CD4-positive, alpha-beta T cell treated with Interleukin-1 beta for 1 hour (primary cell): ENCODE results near the gene PHTF1.
"Not testable (repeated sequence)": the region's sequence is repeated elsewhere in the genome, so short reads cannot be mapped to it uniquely, and the experiment has no call there.

Source experiments
- DNase-seq, 2 donors: peaks; one replicate each; pipeline ENCODE4 v3.0.0-alpha.2; 2020 to 2022

The PHTF1 gene

DNA sequence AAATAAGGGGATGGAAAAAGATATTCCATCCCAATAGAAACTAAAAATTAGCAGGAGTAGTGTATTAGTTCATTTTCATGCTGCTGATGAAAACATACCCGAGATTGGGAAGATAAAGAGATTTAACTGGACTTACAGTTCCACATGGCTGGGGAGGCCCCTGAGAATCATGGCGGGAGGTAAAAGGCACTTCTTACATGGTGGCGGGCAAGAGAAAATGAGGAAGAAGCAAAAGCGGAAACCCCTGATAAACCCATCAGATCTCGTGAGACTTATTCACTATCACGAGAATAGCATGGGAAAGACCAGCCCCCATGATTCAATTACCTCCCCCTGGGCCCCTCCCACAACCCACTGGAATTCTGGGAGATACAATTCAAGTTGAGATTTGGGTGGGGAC, 41.8 kb downstream of the PHTF1 start:
- DNase-seq = not testable (repeated sequence)

DNA sequence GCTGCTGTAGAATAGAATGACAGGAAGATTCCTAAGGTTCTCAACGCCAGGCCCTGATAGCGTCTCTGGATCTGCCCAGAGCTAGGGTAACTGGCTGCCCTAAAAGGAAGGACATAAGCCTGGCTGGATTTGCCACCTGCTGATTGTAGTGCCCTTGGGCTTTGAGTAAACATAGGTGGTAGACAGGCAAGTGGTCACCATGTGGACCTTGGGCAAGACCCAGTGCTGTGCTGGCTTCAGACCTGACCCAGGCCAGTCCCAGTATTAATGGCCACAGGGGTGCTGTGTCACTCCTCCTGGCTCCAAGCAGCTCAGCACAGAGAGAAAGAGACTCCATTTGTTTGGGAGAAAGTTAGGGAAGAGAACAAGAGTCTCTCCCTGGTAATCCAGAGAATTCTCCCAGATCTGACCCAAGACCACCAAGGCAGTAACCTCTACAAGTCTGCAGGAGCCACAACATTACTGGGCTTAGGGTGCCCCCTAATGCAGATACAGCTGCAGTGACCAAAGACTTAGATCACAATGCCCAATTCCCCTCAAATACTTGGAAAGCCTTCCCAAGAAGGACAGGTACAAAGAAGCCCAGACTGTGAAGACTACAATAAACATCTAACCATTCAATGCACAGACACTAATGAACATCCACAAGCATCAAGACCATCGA, 44.5 kb downstream of the PHTF1 start:
- DNase-seq = no peak

DNA sequence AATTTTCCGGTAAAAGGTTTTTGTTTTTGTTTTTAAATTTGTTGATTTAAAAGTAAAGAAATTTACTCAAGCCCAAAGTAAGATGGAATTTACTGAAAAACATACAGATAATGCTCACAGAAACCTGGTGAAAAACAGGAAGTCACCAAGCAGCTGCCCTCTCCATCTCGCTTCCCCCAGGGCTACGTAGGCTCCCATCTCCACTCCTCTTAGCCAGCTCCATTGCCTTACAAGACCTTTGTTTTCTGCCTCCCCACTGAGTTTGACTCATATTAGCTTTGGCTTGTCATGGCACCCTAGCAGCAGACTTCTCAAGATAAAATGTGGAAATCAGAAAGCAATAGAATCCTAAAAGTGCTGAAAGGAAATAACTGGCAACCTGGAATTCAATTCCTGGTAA, 57.9 kb downstream of the PHTF1 start:
- peak in 1 of 2 donors; percentile 15 for DNase-seq

DNA sequence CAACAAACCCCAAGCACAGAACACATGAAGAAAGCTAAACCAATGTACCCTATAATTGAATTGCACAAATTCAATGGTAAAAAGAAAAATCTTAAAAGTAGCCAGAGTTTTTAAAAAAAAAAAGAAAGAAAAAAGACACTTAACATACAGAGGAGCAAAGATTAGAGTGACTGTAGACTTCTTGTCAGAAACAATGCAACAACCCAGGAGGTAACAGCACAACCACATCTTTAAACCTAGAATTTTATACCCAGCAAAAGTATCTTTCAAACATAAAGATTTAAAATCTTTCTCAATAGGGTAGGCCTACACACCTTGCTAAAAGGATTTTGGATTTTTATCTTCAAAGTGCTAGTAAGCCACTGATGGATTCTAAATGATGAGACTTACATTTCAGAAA, 64.4 kb downstream of the PHTF1 start:
- no peak for DNase-seq

- no peak for DNase-seq
Measured at GRCh38 chr1:113692824-113693431, 66.4 kb downstream of the PHTF1 start.

DNA sequence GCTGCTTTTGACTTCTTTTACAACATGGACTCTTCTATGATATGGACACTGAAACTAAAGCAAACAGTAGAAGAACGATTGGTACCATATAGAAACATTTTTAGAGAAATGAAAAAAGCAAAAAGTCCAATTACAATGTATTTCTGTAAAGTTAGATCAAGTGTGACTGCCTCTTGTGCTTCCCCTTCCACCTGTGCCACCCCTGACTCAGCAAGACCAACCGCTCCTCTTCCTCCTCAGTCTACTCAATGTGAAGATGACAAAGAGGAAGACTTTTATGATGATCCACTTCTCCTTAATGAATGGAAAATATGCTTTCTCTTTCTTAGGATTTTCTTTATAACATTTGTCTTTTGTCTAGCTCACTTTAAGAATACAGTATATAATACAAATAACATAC, 66.9 kb downstream of the PHTF1 start:
- DNase-seq = peak in 1 of 2 donors; percentile 8

DNA sequence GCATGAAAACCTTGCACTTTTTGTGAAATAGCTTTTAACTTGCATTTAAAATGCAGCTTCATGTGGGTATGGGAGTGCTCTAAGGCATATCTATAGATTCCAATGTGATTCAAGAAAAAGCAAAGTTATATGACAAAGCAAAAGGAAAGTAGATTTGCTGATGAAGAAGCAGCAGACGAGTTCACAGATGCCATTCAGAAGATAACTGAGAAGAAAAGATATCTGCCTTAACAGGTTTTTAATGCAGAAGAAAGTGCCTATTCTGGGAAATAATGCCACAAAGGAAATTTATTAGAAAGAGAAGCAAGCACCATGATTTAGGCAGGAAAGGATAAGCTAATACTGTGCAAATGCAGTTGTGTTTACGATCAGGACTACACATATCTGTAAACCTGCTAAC, 68.1 kb downstream of the PHTF1 start:
- no peak for DNase-seq

DNA sequence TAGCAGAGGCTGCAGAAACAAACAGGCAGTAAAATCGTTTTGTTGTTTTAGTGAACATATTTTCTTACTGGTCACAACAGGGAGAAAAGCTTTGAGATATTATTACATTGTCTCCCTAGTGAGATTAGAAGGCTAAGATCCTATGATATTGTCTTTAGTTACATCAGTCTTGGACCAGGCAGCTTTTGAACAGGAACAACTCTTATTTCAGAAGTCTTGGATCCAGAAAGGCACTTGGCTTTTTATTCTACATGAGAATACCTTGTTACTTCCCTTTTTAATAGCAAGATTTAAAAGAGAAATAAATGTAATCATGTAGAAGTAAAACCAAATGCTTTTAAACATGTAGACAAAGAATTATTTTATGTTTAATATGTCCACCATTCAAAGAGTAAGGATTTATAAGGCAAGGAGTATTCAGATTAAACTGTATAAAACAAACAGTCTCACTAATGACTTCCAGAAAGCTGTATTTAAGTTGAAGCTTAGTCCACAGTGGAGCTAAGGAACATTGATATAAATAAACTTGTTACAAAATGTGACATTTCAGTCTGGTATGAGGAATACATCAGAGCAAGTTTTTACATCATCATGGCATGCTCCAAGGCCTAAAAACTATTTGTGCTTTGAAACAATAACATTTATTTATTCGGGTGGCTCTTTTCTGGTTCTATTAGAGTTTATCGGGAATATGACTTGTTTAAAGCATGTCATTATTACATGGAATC, 72.2 kb downstream of the PHTF1 start:
- no peak for DNase-seq

DNA sequence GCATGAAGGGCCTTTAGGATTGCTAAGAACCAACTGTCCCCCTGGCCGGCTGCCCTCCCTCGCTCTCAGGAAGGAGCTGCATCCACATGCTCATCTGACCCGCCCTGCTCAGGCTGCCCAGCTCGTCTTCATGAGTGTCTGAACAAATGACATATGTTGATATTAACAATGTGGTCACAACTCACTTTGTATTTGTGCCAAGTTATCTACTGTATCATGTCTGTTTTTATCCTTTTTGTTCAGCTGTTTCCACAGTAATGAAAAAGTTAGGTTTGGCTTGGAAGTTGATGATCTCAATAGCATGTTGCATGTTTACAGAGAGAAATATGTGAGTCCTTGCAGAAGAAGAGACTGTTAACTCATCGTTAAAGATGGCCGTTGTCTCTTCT, 75.1 kb downstream of the PHTF1 start:
- DNase-seq = no peak

DNA sequence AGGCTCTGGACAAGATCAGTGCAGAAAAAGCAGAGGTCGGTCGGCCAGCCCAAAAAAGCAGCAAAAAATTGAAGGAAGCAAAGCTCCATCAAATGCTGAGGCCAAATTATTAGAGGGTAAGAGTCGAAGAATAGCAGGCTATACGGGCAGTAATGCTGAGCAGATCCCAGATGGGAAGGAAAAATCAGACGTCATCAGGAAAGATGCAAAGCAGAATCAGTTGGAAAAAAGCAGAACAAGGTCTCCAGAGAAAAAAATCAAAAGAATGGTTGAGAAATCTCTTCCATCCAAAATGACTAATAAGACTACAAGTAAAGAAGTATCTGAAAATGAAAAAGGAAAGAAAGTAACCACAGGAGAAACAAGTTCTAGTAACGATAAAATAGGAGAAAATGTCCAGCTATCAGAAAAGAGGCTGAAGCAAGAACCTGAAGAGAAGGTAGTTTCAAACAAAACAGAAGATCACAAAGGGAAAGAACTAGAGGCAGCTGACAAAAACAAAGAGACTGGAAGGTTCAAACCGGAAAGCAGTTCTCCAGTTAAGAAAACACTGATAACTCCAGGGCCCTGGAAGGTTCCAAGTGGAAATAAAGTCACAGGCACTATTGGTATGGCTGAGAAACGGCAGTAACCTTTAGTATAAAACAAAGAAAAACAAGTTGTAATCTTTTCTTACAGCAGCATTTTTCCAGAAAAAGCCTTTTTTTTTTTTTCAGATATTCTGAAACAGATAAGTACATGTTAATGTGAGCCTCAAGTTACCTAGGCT, 75.7 kb downstream of the PHTF1 start:
- no peak for DNase-seq

- DNase-seq = no peak
Measured at GRCh38 chr1:113681596-113682337, 77.5 kb downstream of the PHTF1 start.

DNA sequence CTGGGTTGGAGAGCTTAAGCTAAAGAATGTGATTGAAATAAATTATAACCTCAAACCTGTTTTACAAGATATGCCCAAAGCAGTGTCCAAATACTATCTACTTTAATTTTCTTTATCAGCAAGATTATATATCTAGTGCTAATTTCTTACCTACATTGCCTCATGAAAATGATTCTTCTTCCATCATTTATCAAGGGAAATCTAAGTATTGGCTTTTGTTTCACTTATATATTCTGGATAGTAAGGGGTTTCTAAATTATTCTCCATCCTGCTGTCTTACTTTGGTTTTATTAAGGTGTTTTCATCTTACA, 81.2 kb downstream of the PHTF1 start:
- no peak for DNase-seq

GRCh38 chr1:113677250-113678158, 81.8 kb downstream of the PHTF1 start:
- DNase-seq = peak in 1 of 2 donors; percentile 38

DNA sequence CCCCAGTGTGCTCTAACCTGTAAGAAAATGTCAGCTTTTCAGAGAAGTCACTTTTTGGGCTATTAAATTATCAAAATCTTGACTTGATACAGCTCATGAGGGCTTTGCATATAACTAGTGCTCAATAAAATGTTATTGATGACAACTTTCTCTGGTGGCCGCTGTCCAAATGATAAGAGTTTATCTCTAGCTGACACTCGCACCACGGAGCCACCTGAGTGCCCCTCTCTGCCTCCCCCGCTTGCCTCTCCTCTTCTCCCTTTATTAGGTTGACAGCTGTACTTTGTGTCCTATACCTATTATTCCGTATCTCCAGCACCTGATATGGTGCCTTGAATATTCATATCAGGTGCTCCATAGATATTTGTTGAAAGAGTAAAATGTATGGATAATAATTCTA, 82.8 kb downstream of the PHTF1 start:
- DNase-seq = no peak

DNA sequence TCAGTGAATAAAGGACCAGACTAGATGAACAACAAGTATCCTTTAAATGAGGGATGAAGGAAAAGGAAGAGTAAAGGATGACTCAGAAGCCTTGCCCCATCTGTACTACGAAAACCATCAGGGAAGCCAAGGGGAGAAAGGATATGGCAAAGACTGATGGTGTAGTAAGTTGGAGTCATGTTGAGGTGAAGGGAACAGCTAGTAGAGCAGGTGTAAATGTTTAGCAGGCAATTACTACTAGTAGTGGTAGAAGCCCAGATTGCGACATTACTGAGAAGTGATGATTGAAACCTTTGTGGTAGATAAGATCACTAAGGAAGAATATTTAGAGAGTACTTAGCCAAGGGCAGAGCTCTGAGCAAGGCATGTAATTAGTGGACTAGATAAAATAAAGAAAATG, 84.0 kb downstream of the PHTF1 start:
- no peak for DNase-seq

- DNase-seq = no peak
Measured at GRCh38 chr1:113674591-113674990, 84.7 kb downstream of the PHTF1 start.

GRCh38 chr1:113672491-113672890, 86.8 kb downstream of the PHTF1 start:
- DNase-seq = no peak

- no peak for DNase-seq
Measured at GRCh38 chr1:113670650-113671049, 88.6 kb downstream of the PHTF1 start.

DNA sequence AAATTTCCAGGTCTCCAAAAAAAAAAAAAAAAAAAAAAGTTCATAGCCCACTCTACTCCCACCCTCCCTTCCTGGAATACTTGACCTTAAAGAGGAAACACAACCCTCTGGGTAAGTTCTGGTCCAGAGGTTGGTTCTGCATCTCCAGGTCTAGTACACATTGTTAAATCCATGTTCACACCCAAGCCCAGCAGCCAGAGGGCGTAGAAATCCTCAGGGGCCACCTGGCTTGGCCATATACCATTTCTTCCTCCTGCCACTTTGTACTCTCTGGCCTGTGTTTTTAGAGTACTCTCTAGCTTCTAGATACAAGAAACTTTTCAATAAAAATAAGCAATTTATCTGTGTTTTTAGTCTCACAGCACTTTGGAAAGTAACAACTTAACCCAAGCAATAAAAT, 89.3 kb downstream of the PHTF1 start:
- DNase-seq = no peak

DNA sequence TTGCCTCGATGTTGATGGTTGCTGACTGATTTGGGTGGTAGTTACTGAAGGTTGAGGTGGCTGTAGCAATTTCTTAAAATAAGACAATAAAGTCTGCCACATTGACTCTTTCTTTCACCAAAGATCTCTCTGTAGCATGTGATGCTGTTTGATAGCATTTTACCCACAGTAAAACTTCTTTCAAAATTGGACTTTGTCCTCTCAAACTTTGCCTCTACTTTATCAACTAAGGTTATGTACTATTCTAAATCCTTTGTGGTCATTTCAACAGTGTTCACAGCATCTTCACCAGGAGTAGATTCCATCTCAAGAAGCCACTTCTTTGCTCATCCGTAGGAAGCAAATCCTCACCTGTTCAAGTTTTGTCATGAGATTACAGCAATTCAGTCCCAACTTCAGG, 93.2 kb downstream of the PHTF1 start:
- no peak for DNase-seq

DNA sequence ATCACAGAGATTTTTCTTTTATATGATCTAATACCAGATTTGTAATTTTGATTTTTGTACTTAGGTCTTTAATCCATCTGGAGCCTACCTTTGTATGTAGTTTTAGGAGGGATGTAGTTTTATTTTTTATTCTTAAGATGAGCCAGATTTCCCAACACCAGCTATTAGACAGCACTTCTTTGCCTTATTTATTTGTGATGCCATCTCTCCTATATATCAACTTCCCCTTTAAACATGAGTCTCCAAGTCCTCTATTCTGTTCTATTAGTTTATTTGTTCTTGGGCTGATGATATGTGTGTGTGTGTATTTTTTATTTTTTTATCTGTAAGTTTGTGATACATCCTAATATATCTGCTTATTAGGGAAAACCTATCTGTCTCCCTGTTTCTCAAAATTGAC, 94.2 kb downstream of the PHTF1 start:
- DNase-seq = no peak
